H1 (cell line): ENCODE data around the gene DNAJC2. TPM values are rescaled to one million over a fixed set of nuclear protein-coding genes. Genes with fewer than 3 reads are reported as not detected.
"Not testable (repeated sequence)": the region's sequence is repeated elsewhere in the genome, so short reads cannot be mapped to it uniquely, and the experiment has no call there.

Experiments
- CTCF ChIA-PET: fragments of 300-600 bp; sonication (Branson Sonifier 250); formaldehyde crosslinking; loops from one replicate; lab custom pipeline; 2021; ENCODE audit not compliant: partially characterized antibody; lab: Charles Lee
- POLR2A ChIA-PET: fragments of 300-600 bp; sonication (Branson Sonifier 250); formaldehyde crosslinking; loops from one replicate; lab custom pipeline; 2021; ENCODE audit warnings: inconsistent platforms; ENCODE audit not compliant: partially characterized antibody; lab: Charles Lee
- DNase-seq, 2 experiments: peaks; one replicate each; pipeline versions ENCODE4 v3.0.0 to v3.0.0-alpha.2; 2010 to 2022; ENCODE audit warnings: low spot score in 2 of 2, low read depth in 1 of 2, mixed read lengths in 1 of 2
- FAIRE-seq: peaks from 2 replicates; lab custom pipeline; 2011; peaks lifted over from hg19 to GRCh38; lab: Jason Lieb, UNC
- H2AFZ ChIP-seq: 2 replicates; pipeline ENCODE4 v1.8.1; 2012; ENCODE audit warnings: low read length, inconsistent platforms
- H2AK5ac ChIP-seq: 2 replicates; pipeline ENCODE4 v1.6.1; 2013; ENCODE audit warnings: low read depth, low read length
- H2BK120ac ChIP-seq: replicated peaks from 2 replicates; pipeline ENCODE3; 2013; ENCODE audit warnings: low read depth, low read length, inconsistent platforms
- H2BK12ac ChIP-seq: 2 replicates; pipeline ENCODE4 v1.6.1; 2013; ENCODE audit warnings: low read depth, low read length
- H2BK15ac ChIP-seq: 2 replicates; pipeline ENCODE4 v1.6.1; 2013; ENCODE audit warnings: low read length
- H2BK20ac ChIP-seq: 2 replicates; pipeline ENCODE4 v1.6.1; 2013; ENCODE audit warnings: low read length
- H2BK5ac ChIP-seq: 2 replicates; pipeline ENCODE4 v1.6.1; 2013; ENCODE audit warnings: low read depth, low read length
- H3K14ac ChIP-seq: 2 replicates; pipeline ENCODE4 v1.6.1; 2013; ENCODE audit warnings: inconsistent platforms; ENCODE audit not compliant: insufficient read length
- H3K18ac ChIP-seq: 2 replicates; pipeline ENCODE4 v1.6.1; 2013; ENCODE audit warnings: low read length; ENCODE audit errors: extremely low read depth
- H3K23ac ChIP-seq: 2 replicates; pipeline ENCODE4 v1.6.1; 2013; ENCODE audit warnings: inconsistent platforms; ENCODE audit not compliant: insufficient read length
- H3K23me2 ChIP-seq: 2 replicates; pipeline ENCODE4 v1.6.1; 2013; ENCODE audit warnings: low read depth, low read length
- H3K27ac ChIP-seq: 2 replicates; pipeline ENCODE4 v1.6.1; 2011; ENCODE audit warnings: low read depth, low read length, inconsistent platforms
- H3K27me3 ChIP-seq, 4 experiments: replicated peaks in 1 of 4; 1 replicate in 1 of 4; 2 replicates in 3 of 4; pipeline versions ENCODE4 v1.6.1 to v1.8.1; 2011 to 2013; ENCODE audit warnings: low read length in 3 of 4, mild to moderate bottlenecking in 3 of 4, inconsistent platforms in 2 of 4, mixed read lengths in 2 of 4, moderate library complexity in 1 of 4; ENCODE audit not compliant: control insufficient read depth in 3 of 4, insufficient read depth in 3 of 4; ENCODE audit errors: extremely low read depth in 1 of 4
- H3K36me3 ChIP-seq, 4 experiments: 2 replicates each; pipeline versions ENCODE4 v1.6.1 to v1.8.1; 2011 to 2013; ENCODE audit warnings: mild to moderate bottlenecking in 4 of 4, low read length in 3 of 4, moderate library complexity in 2 of 4, control low read depth in 1 of 4, inconsistent platforms in 1 of 4; ENCODE audit not compliant: insufficient read depth in 4 of 4, control insufficient read depth in 2 of 4
- H3K4ac ChIP-seq: replicated peaks from 2 replicates; pipeline ENCODE3; 2013; ENCODE audit warnings: low read length, low read depth, mixed read lengths, inconsistent platforms; ENCODE audit not compliant: insufficient read length
- H3K4me1 ChIP-seq, 4 experiments: replicated peaks in 1 of 4; 1 replicate in 1 of 4; 2 replicates in 3 of 4; pipeline versions ENCODE4 v1.6.1 to v1.8.1; 2011 to 2013; ENCODE audit warnings: low read length in 3 of 4, inconsistent platforms in 2 of 4, mixed read lengths in 1 of 4; ENCODE audit not compliant: insufficient read depth in 4 of 4, control insufficient read depth in 3 of 4
- H3K4me2 ChIP-seq, 2 experiments: 2 replicates each; pipeline versions ENCODE4 v1.6.1 to v1.8.1; 2011 to 2013; ENCODE audit warnings: low read depth in 2 of 2, low read length in 2 of 2, control low read depth in 1 of 2, inconsistent platforms in 1 of 2, mild to moderate bottlenecking in 1 of 2; ENCODE audit not compliant: insufficient read depth in 1 of 2
- H3K4me3 ChIP-seq, 4 experiments: fragments of 200-600, 300-600 bp in 1 of 4; sonication (generic), shearing (Covaris generic), sonication (Bioruptor Twin) in 1 of 4; 2 replicates each; pipeline versions ENCODE4 v1.5.1 to v1.8.1; 2011 to 2016; ENCODE audit warnings: low read length in 4 of 4, low read depth in 3 of 4, control low read depth in 2 of 4, inconsistent platforms in 2 of 4, mild to moderate bottlenecking in 2 of 4, mixed read lengths in 1 of 4, moderate library complexity in 1 of 4; ENCODE audit not compliant: insufficient read depth in 2 of 4; ENCODE audit errors: extremely low read depth in 1 of 4
- H3K56ac ChIP-seq: replicated peaks from 2 replicates; pipeline ENCODE3; 2013; ENCODE audit warnings: low read depth, mild to moderate bottlenecking, mixed read lengths, low read length, inconsistent platforms; ENCODE audit not compliant: insufficient read length
- H3K79me1 ChIP-seq: 2 replicates; pipeline ENCODE4 v1.6.1; 2013; ENCODE audit warnings: low read depth, low read length, control low read depth
- H3K79me2 ChIP-seq, 2 experiments: 2 replicates each; pipeline versions ENCODE4 v1.6.1 to v1.8.1; 2012 to 2013; ENCODE audit warnings: low read length in 2 of 2, mild to moderate bottlenecking in 2 of 2, inconsistent platforms in 1 of 2; ENCODE audit not compliant: insufficient read depth in 2 of 2, control insufficient read depth in 1 of 2
- H3K9ac ChIP-seq, 4 experiments: replicated peaks in 1 of 4; 1 replicate in 1 of 4; 2 replicates in 3 of 4; pipeline versions ENCODE4 v1.6.1 to v1.8.1; 2011 to 2013; ENCODE audit warnings: low read depth in 3 of 4, low read length in 3 of 4, control low read depth in 2 of 4, mild to moderate bottlenecking in 2 of 4, moderate library complexity in 2 of 4, inconsistent platforms in 1 of 4; ENCODE audit errors: extremely low read depth in 1 of 4
- H3K9me3 ChIP-seq, 2 experiments: 2 replicates each; pipeline versions ENCODE4 v1.6.1 to v1.8.1; 2012 to 2013; ENCODE audit warnings: mild to moderate bottlenecking in 2 of 2, moderate library complexity in 2 of 2, control low read depth in 1 of 2, inconsistent platforms in 1 of 2, low read depth in 1 of 2, low read length in 1 of 2, mixed read lengths in 1 of 2; ENCODE audit not compliant: insufficient read depth in 2 of 2
- H4K20me1 ChIP-seq, 2 experiments: replicated peaks in 1 of 2; 2 replicates each; pipeline versions ENCODE3 to v1.8.1; 2011 to 2013; ENCODE audit warnings: inconsistent platforms in 2 of 2, low read length in 2 of 2, mild to moderate bottlenecking in 1 of 2; ENCODE audit not compliant: insufficient read depth in 2 of 2, control insufficient read depth in 1 of 2
- H4K5ac ChIP-seq: 2 replicates; pipeline ENCODE4 v1.6.1; 2013; ENCODE audit warnings: low read length, low read depth, mixed read lengths, inconsistent platforms; ENCODE audit not compliant: insufficient read length
- H4K8ac ChIP-seq: 2 replicates; pipeline ENCODE4 v1.8.0; 2013; ENCODE audit warnings: mild to moderate bottlenecking, moderate library complexity, low read length, inconsistent platforms; ENCODE audit not compliant: insufficient read depth; ENCODE audit errors: extremely low read depth
- H4K91ac ChIP-seq: replicated peaks from 2 replicates; pipeline ENCODE3; 2013; ENCODE audit warnings: low read length, mixed read lengths, inconsistent platforms; ENCODE audit not compliant: insufficient read length
- E2F6 ChIP-seq: IDR thresholded peaks from 2 replicates; pipeline ENCODE4 v1.6.1; 2012; ENCODE audit warnings: inconsistent platforms
- KDM4A ChIP-seq: IDR thresholded peaks from one replicate; pipeline ENCODE4 v1.7.1; 2012; ENCODE audit warnings: low read depth, mild to moderate bottlenecking, moderate library complexity, low read length, inconsistent platforms; ENCODE audit not compliant: severe bottlenecking
- MAX ChIP-seq: IDR thresholded peaks from 2 replicates; pipeline ENCODE4 v1.6.1; 2012; ENCODE audit warnings: inconsistent platforms
- SIN3A ChIP-seq, 2 experiments: IDR thresholded peaks in 1 of 2; conservative IDR thresholded peaks in 1 of 2; 2 replicates each; pipeline ENCODE4 v1.6.1; 2011 to 2012; ENCODE audit warnings: low read length in 2 of 2, improper control_type of control experiment in 1 of 2, low read depth in 1 of 2, mild to moderate bottlenecking in 1 of 2
- SUZ12 ChIP-seq: fragments of 200-600 bp; sonication (generic); IDR thresholded peaks from 2 replicates; pipeline ENCODE4 v1.6.1; 2012; ENCODE audit warnings: mild to moderate bottlenecking, inconsistent platforms, low read length, moderate library complexity, mixed read lengths
- WGBS, 2 experiments: shearing (Covaris generic) in 1 of 2; methylation state at CpG; one replicate each; pipeline versions ENCODE4 v1.1.6 to v1.1.7; 2013 to 2015; ENCODE audit warnings: low lambda C conversion rate in 2 of 2, mixed read lengths in 2 of 2, inconsistent platforms in 1 of 2, low coverage in 1 of 2, missing lambda C conversion rate in 1 of 2; ENCODE audit not compliant: insufficient replicate concordance in 2 of 2, insufficient coverage in 1 of 2, insufficient read length in 1 of 2; ENCODE audit errors: extremely low coverage in 1 of 2, missing lambda C conversion rate in 1 of 2; 5-methylcytosine and 5-hydroxymethylcytosine counted together
- polyA plus RNA-seq, 7 experiments: library from polyadenylated mRNA; depleted of rRNA in 3 of 7; stranded (reverse) in 5 of 7; unstranded in 2 of 7; fragments of >200 nt in 5 of 7; fragments of 200-250 nt in 2 of 7; gene quantifications; 1 replicate in 5 of 7; 2 replicates in 1 of 7; 4 replicates in 1 of 7; pipeline versions ENCODE4 v1.2.1 to v1.2.3, GENCODE V29; 2011 to 2013; ENCODE audit warnings: missing spikeins in 2 of 7, mixed read lengths in 2 of 7
- total RNA-seq: library from RNA; stranded (reverse); fragmentation: NEBNext Ultra II Directional; extraction: Animal tissue kit (Norgen Biotek cat#: 25700); gene quantifications from 2 replicates; pipeline ENCODE4 v1.2.1, GENCODE V29; 2021

The DNAJC2 gene
- total and polyA plus RNA-seq, 2 of the 8 experiments (the other 6 are each of a cell fraction or from before 2014, with no cell fraction given), result 9.8 to 42.2 TPM

GRCh38 chr7:103280803-103281155 lies 63.8 kb downstream of the DNAJC2 start:
- TF ChIP-seq SIN3A (conservative IDR thresholded peaks at IDR 0.05 in 1 of 2, IDR thresholded peaks at IDR 0.05 in 1 of 2; ENCODE audit: low read depth in 1 of 2, low read length in 2 of 2) (0 out of 4 replicates have a peak, but pooled peaks of 1 of the 2 experiments have one; percentile 9), E2F6 (peak; percentile 40; the same call in 1 of the 2 replicates), KDM4A (peak; percentile 4), SUZ12 (peak; percentile 63), MAX (peak; percentile 67)
- H3K79me2 ChIP-seq, H3K9ac ChIP-seq, H3K14ac ChIP-seq, H3K36me3 ChIP-seq, H4K5ac ChIP-seq, H2BK120ac ChIP-seq, H4K91ac ChIP-seq, H3K18ac ChIP-seq, H2BK15ac ChIP-seq, H2BK5ac ChIP-seq, H3K4ac ChIP-seq, H4K8ac ChIP-seq, CTCF ChIA-PET, H3K4me1 ChIP-seq, H3K79me1 ChIP-seq, H4K20me1 ChIP-seq, H3K23ac ChIP-seq, H3K23me2 ChIP-seq, H3K56ac ChIP-seq, H3K9me3 ChIP-seq, H2BK20ac ChIP-seq, FAIRE-seq, H2AK5ac ChIP-seq, H3K27ac ChIP-seq: not testable (repeated sequence)
- Histone ChIP-seq H3K27me3 (peaks cover 4 to 24% (median 15%) of the 10 kb centered on the region in 4 experiments), H2AFZ (peak overlapping the region; percentile 92), H2BK12ac (0 out of 2 replicates have a peak overlapping the region, but pooled peaks have one; percentile 27), H3K4me2 (peak overlapping the region; percentile 65 to 91), H3K4me3 (peak overlapping the region; percentile 35 to 74 (median 43))
- DNase-seq, result peak in 1 of 2 experiments; percentile 60
- WGBS, 2 experiments, result 5% methylated on average over 22 of the region's 25 CpGs; no CpG with 5 or more reads in 1 of the 2 experiments
- POLR2A ChIA-PET, result interaction anchor here (0.6 to 1.8 kb wide), 2 partner anchors 16 to 290 kb away, joined by 3 to 6 read pairs; partner anchors contain the start of gene PMPCB
